ENCODE results near the gene FOXN3.

Gene FOXN3

DNA sequence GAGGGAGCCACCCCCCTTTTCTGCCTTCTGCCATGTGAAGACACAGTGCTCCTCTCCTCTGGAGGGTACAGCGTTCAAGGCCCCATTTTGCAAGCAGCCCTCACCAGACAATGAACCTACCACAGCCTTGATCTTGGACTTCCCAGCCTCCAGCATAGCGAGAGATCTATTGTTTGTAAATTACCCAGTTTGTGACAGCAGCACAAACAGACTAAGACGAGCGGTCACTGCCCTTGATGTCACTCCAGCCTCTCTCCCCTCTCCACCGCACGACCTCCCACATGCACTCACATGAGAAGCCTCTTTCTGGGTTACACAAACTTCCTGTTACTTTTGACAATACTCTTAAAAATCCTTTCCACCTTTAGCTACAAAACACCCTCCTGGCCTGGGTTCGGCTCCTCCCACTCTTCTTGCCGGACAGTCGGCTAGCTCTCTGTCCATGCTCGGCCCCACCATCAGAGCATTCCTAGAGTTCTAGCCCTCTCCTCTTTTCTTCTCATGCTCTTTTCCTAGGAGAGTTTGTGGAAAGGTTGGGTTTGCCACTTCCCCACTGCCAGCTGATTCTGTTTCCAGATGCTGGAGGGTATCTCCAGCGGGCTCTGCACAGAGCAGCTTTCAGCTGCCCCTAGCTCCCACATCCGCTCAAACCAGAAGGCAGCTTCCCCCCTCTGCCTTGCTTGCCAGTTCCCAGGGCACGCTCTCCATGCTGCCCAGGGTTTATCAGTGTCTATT, 124.3 kb downstream of the FOXN3 start:
- Histone ChIP-seq H2AFZ (ENCODE audit: low read depth, low read length) (no peak overlapping the region), H3K79me2 (ENCODE audit: low read length) (no peaks in the 10 kb centered on the region), H3K4me2 (ENCODE audit: low read length) (no peak overlapping the region), H3K4me3 (ENCODE audit: low read length) (no peak overlapping the region), H3K4me1 (ENCODE audit: low read length) (0 out of 2 replicates have a peak, but pooled peaks cover 4% of the 10 kb centered on the region), H3K27me3 (ENCODE audit: low read depth, low read length) (no peaks in the 10 kb centered on the region), H3K9me3 (ENCODE audit: insufficient read depth, low read length) (no peaks in the 10 kb centered on the region), H3K27ac (ENCODE audit: low read length) (no peak overlapping the region), H3K9ac (ENCODE audit: low read length) (no peak overlapping the region), H4K20me1 (ENCODE audit: insufficient read depth, low read length) (0 out of 2 replicates have a peak, but pooled peaks cover 7% of the 10 kb centered on the region), H3K36me3 (replicated peaks; ENCODE audit: low read depth, low read length) (no peaks in the 10 kb centered on the region)
- no peak for TF ChIP-seq EZH2phosphoT487 (IDR thresholded peaks at IDR 0.05; ENCODE audit: low read depth)
- TF ChIP-seq, protein P1, sequence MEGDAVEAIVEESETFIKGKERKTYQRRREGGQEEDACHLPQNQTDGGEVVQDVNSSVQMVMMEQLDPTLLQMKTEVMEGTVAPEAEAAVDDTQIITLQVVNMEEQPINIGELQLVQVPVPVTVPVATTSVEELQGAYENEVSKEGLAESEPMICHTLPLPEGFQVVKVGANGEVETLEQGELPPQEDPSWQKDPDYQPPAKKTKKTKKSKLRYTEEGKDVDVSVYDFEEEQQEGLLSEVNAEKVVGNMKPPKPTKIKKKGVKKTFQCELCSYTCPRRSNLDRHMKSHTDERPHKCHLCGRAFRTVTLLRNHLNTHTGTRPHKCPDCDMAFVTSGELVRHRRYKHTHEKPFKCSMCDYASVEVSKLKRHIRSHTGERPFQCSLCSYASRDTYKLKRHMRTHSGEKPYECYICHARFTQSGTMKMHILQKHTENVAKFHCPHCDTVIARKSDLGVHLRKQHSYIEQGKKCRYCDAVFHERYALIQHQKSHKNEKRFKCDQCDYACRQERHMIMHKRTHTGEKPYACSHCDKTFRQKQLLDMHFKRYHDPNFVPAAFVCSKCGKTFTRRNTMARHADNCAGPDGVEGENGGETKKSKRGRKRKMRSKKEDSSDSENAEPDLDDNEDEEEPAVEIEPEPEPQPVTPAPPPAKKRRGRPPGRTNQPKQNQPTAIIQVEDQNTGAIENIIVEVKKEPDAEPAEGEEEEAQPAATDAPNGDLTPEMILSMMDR (IDR thresholded peaks at IDR 0.05; ENCODE audit: low read depth, low read length) = no peak

DNA sequence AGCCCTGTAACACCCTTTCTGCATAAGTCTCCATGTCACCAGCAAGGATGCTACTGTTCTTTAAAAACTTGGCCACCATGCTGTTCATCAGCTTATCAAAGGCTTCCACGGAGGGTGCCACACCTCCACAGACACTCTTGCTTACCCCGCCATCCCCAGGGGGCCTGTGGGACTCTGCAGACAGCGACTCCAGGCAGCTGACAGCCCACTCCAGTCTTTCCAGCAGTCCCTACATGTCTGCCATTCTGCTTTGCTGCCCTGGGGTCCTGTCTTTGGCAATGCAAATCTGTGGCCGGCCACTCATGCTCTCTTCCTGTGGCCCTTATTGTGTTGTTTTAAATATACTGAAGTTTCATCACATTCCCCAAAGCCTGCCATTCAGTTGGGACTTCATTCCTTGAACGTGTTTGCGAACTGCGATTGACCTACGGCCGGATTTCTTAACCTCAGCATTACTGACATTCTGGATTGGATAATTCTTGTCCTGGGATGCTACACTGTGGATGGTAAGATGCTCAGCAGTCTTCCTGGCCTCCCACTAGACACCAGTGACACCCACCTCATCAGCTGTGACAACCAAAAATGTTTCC, 125.6 kb downstream of the FOXN3 start:
- no peak overlapping the region for H3K27ac ChIP-seq (ENCODE audit: low read length)
- no peaks in the 10 kb centered on the region for H3K9me3 ChIP-seq (ENCODE audit: insufficient read depth, low read length)
- no peak overlapping the region for H3K4me3 ChIP-seq (ENCODE audit: low read length)
- H2AFZ ChIP-seq (ENCODE audit: low read depth, low read length) = no peak overlapping the region
- 0 out of 2 replicates have a peak, but pooled peaks cover 3% of the 10 kb centered on the region for H3K4me1 ChIP-seq (ENCODE audit: low read length)
- no peaks in the 10 kb centered on the region for H3K79me2 ChIP-seq (ENCODE audit: low read length)
- no peak for TF ChIP-seq EZH2phosphoT487 (IDR thresholded peaks at IDR 0.05; ENCODE audit: low read depth)
- TF ChIP-seq, protein P1 (IDR thresholded peaks at IDR 0.05; ENCODE audit: low read depth, low read length) = no peak
- 0 out of 2 replicates have a peak, but pooled peaks cover 7% of the 10 kb centered on the region for H4K20me1 ChIP-seq (ENCODE audit: insufficient read depth, low read length)
- H3K9ac ChIP-seq (ENCODE audit: low read length) = no peak overlapping the region
- H3K27me3 ChIP-seq (ENCODE audit: low read depth, low read length) = no peaks in the 10 kb centered on the region
- no peaks in the 10 kb centered on the region for H3K36me3 ChIP-seq (replicated peaks; ENCODE audit: low read depth, low read length)
- no peak overlapping the region for H3K4me2 ChIP-seq (ENCODE audit: low read length)

DNA sequence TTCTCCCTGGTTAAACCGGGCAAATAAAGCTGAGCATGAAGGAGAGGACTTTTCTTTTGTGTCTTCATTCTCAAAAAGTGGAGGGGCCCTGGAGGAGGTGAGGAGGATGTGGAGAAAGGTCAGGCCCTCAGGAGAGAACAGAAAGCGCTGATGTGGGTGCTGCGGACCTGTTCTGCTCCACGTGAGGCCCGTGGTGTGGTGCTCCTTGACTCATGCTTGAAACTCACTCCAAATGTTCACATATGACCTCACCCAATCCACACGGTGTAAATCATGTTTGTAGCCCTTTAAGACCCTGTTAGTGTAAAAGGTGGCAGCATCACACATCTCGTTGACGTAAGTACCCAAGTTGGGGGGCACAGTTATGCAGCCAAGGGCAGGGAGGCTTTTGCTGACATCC, 126.2 kb downstream of the FOXN3 start:
- no peak overlapping the region for H3K4me2 ChIP-seq (ENCODE audit: low read length)
- H3K79me2 ChIP-seq (ENCODE audit: low read length) = no peaks in the 10 kb centered on the region
- H4K20me1 ChIP-seq (ENCODE audit: insufficient read depth, low read length) = 0 out of 2 replicates have a peak, but pooled peaks cover 7% of the 10 kb centered on the region
- no peaks in the 10 kb centered on the region for H3K36me3 ChIP-seq (replicated peaks; ENCODE audit: low read depth, low read length)
- H3K9ac ChIP-seq (ENCODE audit: low read length) = no peak overlapping the region
- H3K4me1 ChIP-seq (ENCODE audit: low read length) = no peaks in the 10 kb centered on the region
- TF ChIP-seq, protein P1 (IDR thresholded peaks at IDR 0.05; ENCODE audit: low read depth, low read length) = no peak
- TF ChIP-seq EZH2phosphoT487 (IDR thresholded peaks at IDR 0.05; ENCODE audit: low read depth) = no peak
- no peak overlapping the region for H3K27ac ChIP-seq (ENCODE audit: low read length)
- no peaks in the 10 kb centered on the region for H3K9me3 ChIP-seq (ENCODE audit: insufficient read depth, low read length)
- no peak overlapping the region for H3K4me3 ChIP-seq (ENCODE audit: low read length)
- no peak overlapping the region for H2AFZ ChIP-seq (ENCODE audit: low read depth, low read length)
- no peaks in the 10 kb centered on the region for H3K27me3 ChIP-seq (ENCODE audit: low read depth, low read length)

DNA sequence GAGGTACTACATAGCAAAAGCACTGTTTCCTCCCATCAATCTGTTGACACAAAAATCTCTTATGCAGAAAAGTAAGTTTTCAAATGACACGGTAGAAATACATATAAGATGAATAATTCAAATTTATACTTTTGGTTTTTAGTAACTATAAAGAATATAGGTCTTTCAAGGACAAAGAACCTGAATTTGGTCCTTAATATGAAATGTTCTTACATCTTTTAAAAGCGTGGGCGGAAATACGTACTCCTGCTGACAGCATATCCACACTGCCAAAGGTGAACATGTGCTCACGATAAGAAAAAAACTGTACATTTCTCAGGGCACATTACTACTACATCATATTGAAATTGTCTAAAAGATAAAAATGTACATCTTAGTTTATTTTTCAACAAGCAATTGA, 127.6 kb downstream of the FOXN3 start:
- Histone ChIP-seq H3K9ac (ENCODE audit: low read length) (no peak overlapping the region), H2AFZ (ENCODE audit: low read depth, low read length) (no peak overlapping the region), H4K20me1 (ENCODE audit: insufficient read depth, low read length) (peaks cover 7% of the 10 kb centered on the region; the same call in 1 of the 2 replicates), H3K79me2 (ENCODE audit: low read length) (no peaks in the 10 kb centered on the region; the same call in 1 of the 2 replicates), H3K4me2 (ENCODE audit: low read length) (no peak overlapping the region), H3K4me1 (ENCODE audit: low read length) (no peaks in the 10 kb centered on the region), H3K9me3 (ENCODE audit: insufficient read depth, low read length) (no peaks in the 10 kb centered on the region), H3K27me3 (ENCODE audit: low read depth, low read length) (no peaks in the 10 kb centered on the region), H3K4me3 (ENCODE audit: low read length) (no peak overlapping the region), H3K27ac (ENCODE audit: low read length) (no peak overlapping the region), H3K36me3 (replicated peaks; ENCODE audit: low read depth, low read length) (no peaks in the 10 kb centered on the region)
- TF ChIP-seq EZH2phosphoT487 (IDR thresholded peaks at IDR 0.05; ENCODE audit: low read depth) = no peak
- TF ChIP-seq, protein P1 (IDR thresholded peaks at IDR 0.05; ENCODE audit: low read depth, low read length) = no peak

Measured in OCI-LY3 (cell line).